ENCODE results near the gene ATP9A.

- no peak for TF ChIP-seq CTCF (IDR thresholded peaks at IDR 0.05; ENCODE audit: poor library complexity, severe bottlenecking)
- TF ChIP-seq SMC3 (conservative IDR thresholded peaks at IDR 0.05; ENCODE audit: poor library complexity) = no peak
Measured at GRCh38 chr20:51560550-51561307, 207.5 kb downstream of the ATP9A start.

Data from neural cell (in vitro differentiated cells).